Cortex of kidney (tissue), 1 donor: Measurements from ENCODE around the gene ZNF497.
"Not testable (repeated sequence)": the region's sequence is repeated elsewhere in the genome, so short reads cannot be mapped to it uniquely, and the experiment has no call there.

Experiments used
- DNase-seq: peaks from one replicate; lab custom pipeline; 2025; lab: John Stamatoyannopoulos, UW

The ZNF497 gene

DNA sequence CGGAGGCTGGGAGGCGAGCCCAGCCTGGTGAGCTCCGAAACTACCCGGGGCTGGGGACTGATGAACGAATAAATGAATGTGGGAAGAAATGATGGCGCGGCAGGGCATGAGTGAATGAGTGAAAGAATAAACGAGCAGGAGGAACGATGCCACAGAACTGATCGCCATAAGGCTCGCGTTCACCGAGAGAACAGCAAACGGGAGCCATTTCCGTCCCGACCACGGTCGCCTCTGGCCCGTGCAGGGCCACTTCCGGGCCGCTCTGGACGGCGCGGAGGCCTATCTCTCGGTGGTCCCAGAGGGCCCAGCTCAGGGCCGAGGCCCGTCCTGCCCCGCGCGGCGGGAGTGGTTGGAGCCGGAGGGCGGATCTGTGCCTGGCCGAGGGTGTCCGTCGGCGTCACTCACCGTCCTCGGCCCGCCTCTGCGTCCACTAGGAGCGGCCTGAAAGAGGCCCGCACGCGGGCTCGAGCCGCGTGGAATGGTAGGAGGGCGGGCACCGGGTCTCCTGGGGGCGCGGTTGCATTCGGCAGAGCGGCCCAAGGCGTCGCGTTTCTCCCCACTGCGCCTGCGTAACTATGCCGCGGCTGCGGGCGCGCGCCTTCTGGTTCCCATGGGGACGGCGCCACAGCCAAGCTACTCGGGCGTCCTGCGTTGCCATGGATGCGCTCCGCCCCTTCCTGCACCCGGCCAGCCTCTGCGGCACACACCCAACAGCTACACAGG, at the start of gene ZNF497:
Gene ZNF497 (minus strand): TSS at position 480 of the 723 bp plus-strand sequence. CDS start 5,116 bp downstream, outside the sequence.
- DNase-seq = no peak

DNA sequence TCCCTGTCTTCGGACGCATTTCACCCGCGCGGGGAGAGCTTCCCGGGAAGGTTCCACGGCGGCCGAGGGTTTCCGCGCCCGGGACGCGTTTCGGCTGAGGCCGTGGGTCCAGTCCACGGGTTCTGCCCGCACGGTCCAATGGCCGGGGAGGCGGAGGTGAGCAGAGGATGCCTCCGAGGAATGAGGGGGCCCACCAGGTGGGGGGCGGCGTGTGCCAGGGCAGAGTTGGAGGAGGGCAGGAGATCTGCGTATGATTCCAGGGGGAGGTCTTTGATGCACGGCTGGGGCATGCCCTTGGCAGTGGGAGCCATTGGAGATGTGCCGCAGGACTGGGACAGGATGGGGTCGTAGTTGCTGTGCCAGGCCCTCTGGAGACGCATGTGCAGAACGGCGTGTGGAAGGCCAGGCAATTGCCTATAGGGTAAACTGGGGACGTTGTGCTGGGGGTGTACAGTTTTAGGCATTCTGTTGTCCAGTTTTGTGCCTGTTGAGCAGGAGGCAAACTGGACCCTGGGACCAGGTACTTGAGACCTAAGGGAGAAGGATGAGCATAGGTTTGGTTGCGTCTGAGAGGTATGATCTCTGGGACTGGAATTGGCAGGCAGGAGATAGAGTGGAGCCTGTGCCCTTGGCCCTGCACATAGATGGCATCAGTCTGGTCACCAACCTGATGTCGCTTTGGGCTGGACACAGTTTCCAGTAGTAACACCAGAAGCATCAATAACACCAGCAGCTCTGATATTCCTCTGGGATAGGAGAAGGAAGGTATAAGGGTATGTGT, 46.6 kb upstream of the ZNF497 start:
- DNase-seq = no peak

DNA sequence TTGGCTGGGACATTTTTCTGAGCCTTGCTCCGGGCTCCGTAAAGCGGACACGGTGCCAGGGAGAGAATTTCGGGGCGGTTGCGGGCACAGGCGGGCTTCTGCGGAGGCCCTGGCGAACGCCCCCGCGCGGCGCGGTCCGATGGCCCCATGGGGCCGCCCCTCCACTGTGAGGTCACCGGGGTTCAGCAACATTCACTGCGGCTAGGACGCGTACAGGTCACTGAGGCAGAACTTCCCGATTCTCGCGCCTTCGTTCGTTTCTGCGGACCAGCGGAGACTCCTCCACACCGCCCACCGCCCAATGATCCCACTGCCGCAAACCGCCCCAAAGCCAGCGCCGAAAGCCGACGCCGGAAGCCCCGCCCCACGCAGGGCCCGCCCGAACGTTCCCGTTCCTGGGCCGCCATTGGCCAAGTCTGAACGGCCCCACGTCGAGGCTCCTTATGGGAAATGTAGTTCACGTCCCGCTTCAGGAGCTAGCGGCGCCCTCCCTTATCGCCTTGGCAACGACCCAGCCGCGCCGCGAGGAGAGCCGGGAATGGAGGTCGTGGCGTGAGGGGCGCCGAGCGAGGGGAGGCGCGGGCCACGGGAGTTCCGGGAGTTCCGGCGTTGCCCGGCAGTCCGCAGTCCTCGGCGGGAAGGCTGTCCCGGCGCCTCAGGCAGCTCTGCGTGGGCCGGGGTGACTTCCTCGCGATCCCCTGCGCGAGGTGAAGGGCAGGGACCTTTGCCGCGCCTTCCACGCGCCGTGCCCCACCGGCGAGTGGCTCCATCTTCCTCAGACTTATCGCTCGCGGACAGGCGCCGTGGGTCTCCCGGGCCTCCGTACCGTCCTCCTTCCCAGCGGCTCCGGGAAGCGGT, 45.8 kb upstream of the ZNF497 start, which contains the start of gene ZNF584:
Gene ZNF584 (plus strand): TSS at position 498 of the 858 bp plus-strand sequence. CDS start 499 bp downstream, outside the sequence.
- DNase-seq = peak; percentile 79

DNA sequence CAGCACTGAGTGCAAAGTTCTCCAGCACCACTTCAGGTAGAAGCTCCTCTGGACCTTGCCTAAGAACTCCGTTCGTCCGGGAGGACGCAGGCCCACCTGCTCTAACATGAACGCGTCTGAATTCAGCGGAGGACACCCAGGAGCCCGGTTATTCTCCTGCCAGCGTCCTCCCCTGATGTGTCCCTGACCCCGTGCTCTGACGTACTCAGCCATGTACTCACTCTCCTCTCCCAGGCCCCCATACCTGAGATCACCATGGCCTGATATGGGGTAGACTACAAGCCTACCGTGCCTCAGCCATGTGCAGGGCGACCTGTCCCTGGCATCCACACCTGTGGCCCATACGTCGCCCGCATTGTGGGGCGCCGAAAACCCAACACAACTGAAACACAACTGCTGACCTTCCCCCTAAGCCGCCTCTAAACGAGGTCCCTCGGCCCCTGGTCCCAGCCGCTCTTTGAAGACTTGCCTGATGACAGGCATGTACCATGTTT, 45.2 kb upstream of the ZNF497 start:
- no peak for DNase-seq

DNA sequence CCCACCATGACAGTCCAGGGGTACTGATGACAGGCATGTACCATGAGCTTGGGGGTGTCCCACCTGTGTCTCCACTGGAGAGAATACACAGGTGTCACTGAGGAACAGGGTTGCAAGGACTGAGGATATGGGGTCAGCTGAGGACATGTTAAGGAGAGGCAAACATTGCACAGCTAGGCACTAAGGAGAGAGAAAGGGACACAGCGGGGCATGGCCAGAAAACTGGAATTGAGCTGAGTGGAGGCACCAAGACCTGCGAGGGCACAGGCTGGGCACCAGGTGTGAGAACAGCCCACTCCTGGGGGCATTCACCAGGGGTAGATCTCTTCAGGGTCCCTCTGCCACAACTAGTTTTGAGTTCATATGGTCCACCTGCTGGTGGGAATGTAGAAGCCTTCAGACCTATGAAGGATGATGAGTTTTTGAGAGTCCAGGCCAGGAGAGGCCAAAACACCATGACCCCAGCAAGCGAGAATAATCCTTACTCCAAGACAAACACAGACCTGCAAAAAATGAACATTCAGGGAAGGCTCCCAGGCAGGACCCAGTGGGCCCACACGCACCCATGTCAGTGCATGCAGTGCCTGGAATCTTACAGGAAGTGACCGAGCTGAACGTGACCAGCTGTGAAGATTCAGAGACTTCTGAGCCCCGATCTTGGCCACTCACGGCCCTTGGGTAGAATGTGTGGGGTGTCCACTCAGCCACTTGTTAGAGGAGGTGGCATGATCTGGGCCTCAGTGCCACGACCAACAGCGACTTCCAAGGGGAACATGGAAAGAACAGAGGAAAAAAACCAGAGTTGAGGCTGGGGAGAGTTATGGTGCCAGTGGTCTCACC, 44.5 kb upstream of the ZNF497 start:
- DNase-seq = no peak

DNA sequence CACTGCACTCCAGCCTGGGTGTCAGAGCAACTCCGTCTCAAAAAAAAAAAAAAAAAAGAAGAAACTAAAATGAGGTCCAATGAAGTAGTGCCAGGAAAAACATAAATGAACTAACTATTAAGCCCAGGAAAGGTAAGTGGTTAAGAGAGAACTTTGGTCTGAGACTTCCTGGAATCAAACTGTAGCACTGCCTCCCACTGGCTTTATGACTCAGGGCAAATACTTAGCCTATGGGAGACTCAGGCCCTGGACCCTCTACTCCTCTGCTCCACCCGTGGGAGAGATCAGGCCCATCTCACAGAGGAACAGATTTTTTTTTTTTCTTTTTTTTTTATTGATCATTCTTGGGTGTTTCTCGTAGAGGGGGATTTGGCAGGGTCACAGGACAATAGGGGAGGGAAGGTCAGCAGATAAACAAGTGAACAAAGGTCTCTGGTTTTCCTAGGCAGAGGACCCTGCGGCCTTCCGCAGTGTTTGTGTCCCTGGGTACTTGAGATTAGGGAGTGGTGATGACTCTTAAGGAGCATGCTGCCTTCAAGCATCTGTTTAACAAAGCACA, 41.4 kb upstream of the ZNF497 start:
- DNase-seq = not testable (repeated sequence)

DNA sequence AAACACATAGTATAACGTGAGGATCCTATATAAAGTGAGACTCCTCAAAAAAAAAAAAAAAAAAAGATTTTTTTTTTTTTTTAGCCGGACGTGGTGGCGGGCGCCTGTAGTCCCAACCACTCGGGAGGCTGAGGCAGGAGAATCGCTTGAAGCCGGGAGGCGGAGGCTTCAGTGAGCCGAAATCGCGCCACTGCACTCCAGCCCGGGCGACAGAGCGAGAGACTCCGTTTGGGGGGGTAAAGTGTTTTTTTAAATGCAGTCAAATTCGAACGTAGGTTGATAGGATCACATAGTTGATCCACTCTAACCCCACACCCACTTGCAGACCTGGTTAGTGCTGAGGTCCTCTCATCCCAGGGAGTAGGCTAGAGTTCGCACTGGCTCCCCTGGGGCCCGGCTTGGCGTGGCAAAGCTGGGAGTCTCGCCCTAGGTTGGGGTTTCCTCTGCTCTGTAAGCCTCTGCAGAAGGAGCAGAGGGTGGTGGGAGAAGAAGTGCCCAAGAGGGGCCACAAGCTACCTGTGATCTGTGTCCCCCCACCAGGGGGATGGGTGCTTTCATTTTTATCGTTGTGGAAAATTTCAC, 39.4 kb upstream of the ZNF497 start:
- no peak for DNase-seq

DNA sequence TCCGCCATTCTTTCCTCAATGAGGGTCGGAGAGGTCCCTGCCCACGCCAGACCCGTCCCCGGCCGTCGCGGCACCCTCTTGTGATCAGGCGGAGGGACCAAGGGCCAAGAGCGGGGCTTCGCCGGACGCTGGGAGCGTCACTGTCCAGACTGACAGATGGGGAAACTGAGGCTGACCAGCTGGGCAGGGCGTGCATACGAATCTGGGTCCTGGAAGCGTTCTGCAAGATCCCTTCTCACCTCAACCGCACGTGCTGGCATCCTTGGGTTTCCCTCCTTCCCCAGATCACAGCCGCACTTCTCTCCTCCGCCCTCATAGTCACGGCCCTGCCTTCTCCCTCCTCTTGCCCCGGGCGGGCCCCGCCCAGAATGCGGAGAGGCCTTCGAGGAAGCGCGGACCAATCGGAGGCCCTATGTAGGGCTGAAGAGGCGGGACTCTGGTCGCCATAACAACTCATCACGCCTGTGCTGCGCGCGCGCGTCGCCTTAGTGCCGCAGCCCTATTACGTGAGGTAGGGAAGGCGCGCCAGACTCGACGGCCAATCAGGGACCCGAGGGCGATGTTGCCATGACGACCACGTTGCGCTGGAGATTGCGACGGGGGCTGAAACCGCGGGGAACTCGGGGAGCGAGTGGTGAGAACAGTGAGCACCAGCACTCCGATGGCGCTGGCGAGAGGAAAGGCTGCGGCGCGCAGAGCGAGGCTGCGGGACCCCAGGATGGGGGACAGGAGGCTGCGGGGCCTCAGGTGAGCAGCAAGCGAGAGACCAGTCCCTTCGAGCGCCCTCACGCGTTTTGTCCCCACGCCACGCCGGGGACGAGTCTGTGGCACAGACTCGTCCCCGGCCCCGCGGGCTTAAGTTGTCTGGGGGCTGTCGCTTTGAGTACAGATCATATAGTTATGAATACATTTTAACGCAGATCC, 38.6 kb upstream of the ZNF497 start:
- DNase-seq = no peak

DNA sequence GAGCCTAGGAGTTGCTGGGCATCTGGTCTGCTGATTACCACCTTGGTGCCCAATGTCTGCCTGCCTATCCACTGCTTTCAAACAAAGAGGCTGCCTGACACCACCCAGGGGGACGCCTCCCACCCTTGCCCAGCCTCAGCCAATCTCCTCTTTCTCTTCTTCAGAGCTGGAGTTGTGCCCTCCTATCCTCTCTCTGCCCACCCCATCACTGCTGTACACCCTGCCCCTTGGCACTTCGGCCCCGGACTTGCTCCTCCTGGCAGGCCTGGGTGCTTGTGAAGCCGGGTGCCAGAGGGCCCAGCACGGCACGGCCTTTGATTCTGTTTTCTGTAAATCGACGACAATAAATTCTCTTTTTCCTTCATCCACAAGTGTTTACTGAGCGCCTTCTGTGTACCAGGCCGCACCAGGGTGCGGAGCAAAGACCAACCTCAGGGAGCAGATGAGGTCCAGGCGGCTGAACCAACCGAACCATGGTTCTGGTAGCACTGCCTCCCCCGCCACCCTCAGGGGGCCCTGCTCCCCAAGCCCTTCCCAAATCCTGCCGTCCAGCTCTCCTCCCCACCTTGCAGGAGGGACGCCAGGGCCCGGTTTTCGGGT, 37.9 kb upstream of the ZNF497 start:
- DNase-seq = no peak

DNA sequence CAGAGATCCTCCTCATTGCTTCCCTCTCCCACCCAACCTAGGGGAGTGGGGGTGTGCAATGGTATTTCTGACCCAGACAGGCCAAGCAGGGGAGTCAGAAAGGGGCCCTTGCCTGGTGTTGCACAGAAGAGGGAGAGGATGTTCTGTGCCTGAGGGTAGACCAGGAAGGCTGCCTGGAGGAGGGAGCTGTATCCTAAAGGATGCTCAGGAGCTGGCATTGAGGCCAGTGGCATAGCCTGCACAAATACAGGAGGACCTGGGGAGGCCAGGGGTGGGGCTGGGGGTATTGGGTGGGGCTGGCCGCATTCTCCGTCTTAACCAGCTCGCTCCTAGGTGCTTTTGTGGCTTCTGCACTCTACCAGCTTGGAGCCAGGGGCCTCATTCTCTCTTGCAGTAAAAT, 37.4 kb upstream of the ZNF497 start:
- no peak for DNase-seq

DNA sequence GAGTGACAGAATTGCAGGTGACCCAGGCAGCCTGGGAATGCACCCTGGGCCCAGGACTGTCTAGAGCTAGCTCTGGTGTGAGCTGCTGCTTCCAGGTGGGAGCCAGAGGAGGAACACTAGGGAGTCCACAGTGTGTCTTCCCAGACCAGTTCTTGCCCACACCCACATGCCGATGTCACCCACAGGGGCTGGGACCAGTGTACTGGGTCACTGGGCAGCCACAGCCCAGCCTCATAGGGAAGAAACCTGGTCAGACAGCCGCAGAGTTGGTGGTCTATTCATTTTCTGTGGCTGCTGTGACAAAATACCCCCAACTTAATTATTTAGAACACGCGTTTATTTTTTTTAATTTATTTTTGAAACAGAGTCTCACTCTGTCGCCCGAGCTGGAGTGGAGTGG, 36.0 kb upstream of the ZNF497 start:
- no peak for DNase-seq

DNA sequence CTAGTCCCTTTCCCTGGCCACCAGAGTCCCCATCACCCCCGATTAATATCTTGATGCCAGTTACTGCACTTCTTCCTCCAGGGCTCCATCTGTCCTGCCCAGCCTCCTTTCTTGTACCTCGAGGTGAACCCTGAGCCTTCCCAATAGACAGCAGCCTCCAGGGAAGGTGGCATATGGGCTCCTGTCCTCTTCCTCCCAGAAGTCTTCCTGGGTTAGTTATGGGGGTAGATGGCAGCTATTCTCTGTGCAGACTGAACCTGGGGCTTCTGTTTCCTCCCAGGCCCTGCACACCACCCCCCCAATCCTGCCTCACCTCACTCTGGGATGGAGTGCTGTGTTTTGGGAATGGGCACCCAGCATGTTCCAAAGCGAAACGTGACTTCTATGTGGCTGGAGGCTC, 35.5 kb upstream of the ZNF497 start:
- no peak for DNase-seq

DNA sequence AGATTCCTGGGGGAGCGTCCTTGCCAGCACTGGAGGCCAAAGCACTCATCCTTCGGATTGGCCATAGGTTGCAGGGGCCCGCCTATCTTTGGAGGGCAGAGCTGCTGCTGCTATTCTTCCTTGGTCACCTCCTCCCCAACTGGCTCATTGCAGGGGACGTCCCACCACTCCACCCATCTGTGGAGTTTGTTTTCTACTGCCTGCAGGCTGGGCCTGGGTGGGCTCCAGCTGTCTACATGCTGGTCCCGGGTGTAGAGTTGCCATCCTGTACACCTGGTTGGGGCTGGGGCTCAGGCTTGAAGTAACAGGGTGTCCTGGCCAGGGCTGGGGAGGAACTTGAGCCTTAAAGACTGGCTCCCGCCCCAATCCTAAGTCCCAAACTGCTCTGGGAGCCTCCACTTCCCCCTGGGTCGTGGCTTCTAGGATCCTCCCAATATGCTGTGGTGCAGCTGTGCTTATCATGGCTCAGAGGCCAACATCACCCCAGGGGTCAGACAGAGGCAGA, 35.0 kb upstream of the ZNF497 start:
- DNase-seq = no peak

DNA sequence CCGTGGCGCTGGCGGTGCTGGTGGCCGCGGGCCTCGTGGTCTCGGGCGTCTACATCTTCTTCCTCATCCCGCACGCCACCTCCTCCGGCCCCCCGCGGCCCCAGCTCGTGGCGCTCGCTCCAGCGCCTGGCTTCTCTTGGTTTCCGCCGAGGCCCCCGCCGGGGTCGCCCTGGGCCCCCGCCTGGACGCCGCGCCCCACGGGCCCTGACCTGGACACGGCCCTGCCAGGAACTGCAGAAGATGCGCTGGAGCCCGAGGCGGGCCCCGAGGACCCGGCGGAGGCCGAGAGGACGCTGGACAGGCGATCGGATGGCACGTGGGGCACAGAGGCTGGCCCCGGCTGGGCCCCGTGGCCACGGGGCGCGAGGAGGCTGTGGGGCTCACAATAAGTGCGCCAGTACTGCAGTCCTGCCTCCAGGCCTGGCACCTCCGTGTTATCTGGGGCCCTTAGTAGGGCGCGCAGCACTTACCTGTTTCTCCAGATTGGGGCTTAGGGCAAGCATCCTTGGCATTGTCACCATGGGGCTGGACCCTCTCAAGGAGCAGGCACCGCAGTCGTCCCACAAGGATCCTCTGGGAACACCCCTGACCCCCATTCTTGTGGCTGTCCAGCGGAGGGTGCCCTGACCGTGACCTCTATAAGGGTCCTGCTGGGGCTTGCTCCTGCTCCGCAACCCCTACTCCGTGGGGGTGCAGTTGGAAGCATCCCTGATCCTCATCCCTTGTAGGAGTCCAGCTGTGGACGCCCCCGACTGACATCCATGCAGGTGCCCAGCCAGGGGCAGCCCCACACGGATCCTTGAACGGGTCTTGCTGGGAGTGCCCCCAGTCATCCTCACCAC, 34.4 kb upstream of the ZNF497 start:
- DNase-seq = no peak

DNA sequence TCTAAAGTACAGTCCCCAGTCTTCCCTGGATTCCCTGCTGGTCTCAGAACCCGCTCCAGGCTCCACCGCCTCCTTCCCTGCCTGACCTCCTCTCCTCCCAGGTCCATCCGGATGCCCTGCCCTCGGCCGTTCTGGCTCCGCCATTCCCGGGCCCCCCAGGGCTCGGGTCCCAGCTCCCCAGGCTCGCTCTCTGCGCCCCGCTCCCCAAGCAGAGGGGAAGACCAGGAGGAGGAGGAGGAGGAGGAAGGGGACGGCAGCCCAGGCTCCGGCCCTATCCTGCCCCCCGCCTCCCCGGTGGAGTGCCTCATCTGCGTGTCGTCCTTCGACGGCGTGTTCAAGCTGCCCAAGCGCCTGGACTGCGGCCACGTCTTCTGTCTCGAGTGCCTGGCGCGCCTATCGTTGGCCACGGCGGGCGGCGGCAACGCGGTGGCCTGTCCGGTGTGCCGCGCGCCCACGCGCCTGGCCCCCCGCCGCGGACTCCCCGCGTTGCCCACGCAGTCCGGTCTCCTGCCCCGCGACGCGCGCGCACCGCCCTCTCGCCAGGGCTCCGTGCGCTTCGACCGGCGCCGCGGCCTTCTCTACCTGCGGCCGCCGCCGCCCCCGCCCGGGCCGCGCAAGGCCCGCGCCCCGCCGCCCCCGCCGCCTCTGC, 33.6 kb upstream of the ZNF497 start:
- no peak for DNase-seq

DNA sequence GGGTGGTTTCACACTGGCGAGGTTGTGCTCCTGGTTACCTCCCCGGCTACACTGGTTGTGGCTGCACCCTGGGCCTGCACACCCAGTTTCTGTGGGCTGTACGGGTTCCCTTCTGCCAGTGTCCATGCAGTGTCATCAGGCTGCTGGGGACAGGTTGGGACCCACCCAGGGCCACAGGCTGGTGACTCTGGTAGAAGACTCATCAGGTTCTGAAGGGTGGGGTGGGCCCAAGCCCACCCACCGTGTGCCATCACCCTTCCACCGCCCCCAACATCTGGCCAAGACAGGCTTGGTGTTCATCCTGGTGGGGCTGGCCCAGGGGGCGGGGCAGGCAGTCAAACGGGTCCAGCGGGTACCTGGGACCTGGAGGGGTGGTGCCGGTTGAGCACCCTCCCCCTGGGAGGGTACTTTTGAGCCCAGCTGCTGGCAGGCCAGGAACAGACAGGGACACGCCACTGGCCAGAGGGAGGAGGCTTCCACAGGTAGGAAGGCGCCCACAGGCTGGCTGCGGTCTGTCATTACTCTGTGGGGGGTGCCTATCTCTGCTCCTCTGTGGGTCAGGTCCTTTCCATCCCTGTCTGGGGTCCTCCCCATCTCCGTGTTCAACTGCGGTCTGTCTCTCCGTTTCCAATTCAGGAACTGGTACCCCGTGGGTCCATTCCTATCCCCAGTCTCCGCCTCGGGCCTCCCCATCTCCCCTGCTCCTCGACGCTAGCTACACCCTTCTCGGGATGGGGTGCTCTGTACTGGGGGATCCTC, 32.8 kb upstream of the ZNF497 start, which contains the start of gene RNF225:
Gene RNF225 (plus strand): TSS at position 437 of the 759 bp plus-strand sequence. CDS start 434 bp downstream, outside the sequence.
- DNase-seq = no peak
